Stimulated activated CD4-positive, alpha-beta T cell treated with anti-CD3 and anti-CD28 coated beads, Interleukin-4, amount 100 ng/mL, for 24 hours (primary cell): ENCODE results near the gene THUMPD2.
"Not testable (repeated sequence)": the region's sequence is repeated elsewhere in the genome, so short reads cannot be mapped to it uniquely, and the experiment has no call there.

Experiments used
- DNase-seq: peaks from one replicate; pipeline ENCODE4 v3.0.0-alpha.2; 2020

Gene THUMPD2

GRCh38 chr2:39778775-39779340, at the start of gene THUMPD2:
Gene THUMPD2 (minus strand): TSS chr2:39779258. CDS start chr2:39779239, 19 bp downstream.
- peak; percentile 55 for DNase-seq

- no peak for DNase-seq
Measured at GRCh38 chr2:39821871-39822270, 42.8 kb upstream of the THUMPD2 start.

- no peak for DNase-seq
Measured at GRCh38 chr2:39816845-39817244, 37.8 kb upstream of the THUMPD2 start.

- no peak for DNase-seq
Measured at GRCh38 chr2:39816428-39816827, 37.4 kb upstream of the THUMPD2 start.

- DNase-seq = no peak
Measured at GRCh38 chr2:39805936-39806608, 27.0 kb upstream of the THUMPD2 start.

- no peak for DNase-seq
Measured at GRCh38 chr2:39803839-39804238, 24.8 kb upstream of the THUMPD2 start.

GRCh38 chr2:39800752-39801151, 21.7 kb upstream of the THUMPD2 start:
- no peak for DNase-seq

- no peak for DNase-seq
Measured at GRCh38 chr2:39796134-39796533, 17.1 kb upstream of the THUMPD2 start.

- not testable (repeated sequence) for DNase-seq
Measured at GRCh38 chr2:39790216-39790818, 11.3 kb upstream of the THUMPD2 start.

- DNase-seq = no peak
Measured at GRCh38 chr2:39787950-39788349, 8.9 kb upstream of the THUMPD2 start.

- DNase-seq = no peak
Measured at GRCh38 chr2:39786761-39787522, 7.9 kb upstream of the THUMPD2 start.

GRCh38 chr2:39782591-39782990, 3.5 kb upstream of the THUMPD2 start:
- DNase-seq = no peak

GRCh38 chr2:39781697-39782096, 2.6 kb upstream of the THUMPD2 start:
- DNase-seq = no peak

GRCh38 chr2:39780825-39781600, 2.0 kb upstream of the THUMPD2 start:
- DNase-seq = no peak

- DNase-seq = no peak
Measured at GRCh38 chr2:39779927-39780326, 869 bp upstream of the THUMPD2 start.

GRCh38 chr2:39779341-39779851, 338 bp upstream of the THUMPD2 start:
- DNase-seq = no peak

- no peak for DNase-seq
Measured at GRCh38 chr2:39778233-39778632, 825 bp downstream of the THUMPD2 start.

- DNase-seq = no peak
Measured at GRCh38 chr2:39772812-39773152, 6.3 kb downstream of the THUMPD2 start.

- no peak for DNase-seq
Measured at GRCh38 chr2:39772086-39772811, 6.8 kb downstream of the THUMPD2 start.

GRCh38 chr2:39762448-39762847, 16.6 kb downstream of the THUMPD2 start:
- no peak for DNase-seq

- no peak for DNase-seq
Measured at GRCh38 chr2:39757156-39757555, 21.9 kb downstream of the THUMPD2 start.

GRCh38 chr2:39755466-39755865, 23.6 kb downstream of the THUMPD2 start:
- DNase-seq = no peak
